ENCODE measurements around the gene MOGAT3. TPM values are rescaled to one million over a fixed set of nuclear protein-coding genes. Genes with fewer than 3 reads are reported as not detected.
A peak's percentile ranks its signal among the peaks of the same experiment; 100 is the strongest.

Gene MOGAT3
- total RNA-seq, 4 donors from 2014 or later: not detected

DNA sequence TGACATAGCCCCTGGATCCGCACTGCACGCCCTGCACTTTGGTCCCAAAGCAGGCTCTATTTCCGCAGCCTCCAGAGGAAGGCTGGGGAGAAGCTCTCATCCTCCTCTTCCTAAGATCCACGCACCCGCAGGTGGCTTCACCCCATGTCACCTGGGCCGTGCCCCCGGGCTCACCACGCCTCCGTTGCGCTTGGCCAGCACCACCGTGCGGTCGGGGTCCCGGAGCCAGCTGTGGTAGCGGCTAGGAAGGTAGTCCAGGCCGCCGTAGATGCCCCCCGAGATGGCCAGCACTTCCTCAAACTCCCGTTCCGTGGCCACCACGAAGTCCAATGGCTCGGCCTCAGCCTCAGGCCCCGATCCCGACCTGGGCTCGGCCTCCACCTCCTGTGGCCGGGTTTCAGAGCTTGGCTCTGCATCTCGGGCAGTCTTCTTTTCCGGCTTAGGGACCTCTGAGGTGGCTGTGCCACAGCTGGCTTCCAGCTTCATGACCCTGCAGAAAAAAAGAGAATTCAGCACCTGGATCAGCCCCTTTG, 26.4 kb downstream of the MOGAT3 start:
- Histone ChIP-seq H3K4me1 (peaks cover 0 to 46% (median 23%) of the 10 kb centered on the region in 3 donors), H3K27me3 (peaks cover 100% of the 10 kb centered on the region)
- no peak for ATAC-seq

DNA sequence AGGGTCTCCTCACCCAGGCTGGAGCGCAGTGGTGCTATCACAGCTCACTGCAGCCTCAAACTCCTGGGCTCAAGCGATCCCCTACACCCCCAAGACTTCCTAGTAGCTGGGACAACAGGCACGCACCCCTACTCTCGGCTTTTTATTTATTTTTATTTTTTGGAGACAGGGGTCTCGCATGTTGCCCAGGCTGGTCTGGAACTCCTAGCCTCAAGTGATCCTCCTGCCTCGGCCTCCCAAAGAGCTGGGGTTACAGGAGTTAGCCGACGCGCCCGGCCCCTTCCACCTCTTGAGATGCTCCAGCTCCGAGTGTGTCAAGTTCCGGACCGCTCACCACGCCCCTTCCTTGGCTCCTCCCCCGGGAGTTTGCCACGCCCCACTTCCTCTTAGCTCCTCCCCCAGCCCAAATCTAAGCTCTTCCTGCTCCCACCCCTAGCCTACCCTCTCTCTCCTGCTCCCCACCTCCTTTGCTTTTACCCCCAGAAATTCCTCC, 27.0 kb downstream of the MOGAT3 start:
- peaks cover 0 to 41% (median 23%) of the 10 kb centered on the region in 3 donors for H3K4me1 ChIP-seq
- no peaks in the 10 kb centered on the region for H3K9me3 ChIP-seq
- 6 to 12% methylated on average over 10 to 16 of the region's 16 CpGs for WGBS, 2 donors (ENCODE audit: low coverage in 1 of 2)
- H3K27ac ChIP-seq: no peak overlapping the region
- H3K36me3 ChIP-seq: no peaks in the 10 kb centered on the region
- ATAC-seq: no peak
- H3K4me3 ChIP-seq: peak overlapping the region in 1 of 2 donors; percentile 11
- no peak for TF ChIP-seq POLR2AphosphoS5 (IDR thresholded peaks at IDR 0.05)
- no peak for TF ChIP-seq POLR2A (IDR thresholded peaks at IDR 0.05)
- peaks cover 100% of the 10 kb centered on the region for H3K27me3 ChIP-seq

More for the DNA sequence above, 26.4 kb downstream of the MOGAT3 start:
- no peaks in the 10 kb centered on the region for H3K9me3 ChIP-seq
- 0% methylated on average over 11 of the region's 28 CpGs; no CpG with 5 or more reads in 1 of the 2 donors for WGBS, 2 donors (ENCODE audit: low coverage in 1 of 2)
- TF ChIP-seq POLR2A (IDR thresholded peaks at IDR 0.05) (no peak), POLR2AphosphoS5 (IDR thresholded peaks at IDR 0.05) (no peak), EP300 (IDR thresholded peaks at IDR 0.05) (no peak)
- TF ChIP-seq, protein P1, sequence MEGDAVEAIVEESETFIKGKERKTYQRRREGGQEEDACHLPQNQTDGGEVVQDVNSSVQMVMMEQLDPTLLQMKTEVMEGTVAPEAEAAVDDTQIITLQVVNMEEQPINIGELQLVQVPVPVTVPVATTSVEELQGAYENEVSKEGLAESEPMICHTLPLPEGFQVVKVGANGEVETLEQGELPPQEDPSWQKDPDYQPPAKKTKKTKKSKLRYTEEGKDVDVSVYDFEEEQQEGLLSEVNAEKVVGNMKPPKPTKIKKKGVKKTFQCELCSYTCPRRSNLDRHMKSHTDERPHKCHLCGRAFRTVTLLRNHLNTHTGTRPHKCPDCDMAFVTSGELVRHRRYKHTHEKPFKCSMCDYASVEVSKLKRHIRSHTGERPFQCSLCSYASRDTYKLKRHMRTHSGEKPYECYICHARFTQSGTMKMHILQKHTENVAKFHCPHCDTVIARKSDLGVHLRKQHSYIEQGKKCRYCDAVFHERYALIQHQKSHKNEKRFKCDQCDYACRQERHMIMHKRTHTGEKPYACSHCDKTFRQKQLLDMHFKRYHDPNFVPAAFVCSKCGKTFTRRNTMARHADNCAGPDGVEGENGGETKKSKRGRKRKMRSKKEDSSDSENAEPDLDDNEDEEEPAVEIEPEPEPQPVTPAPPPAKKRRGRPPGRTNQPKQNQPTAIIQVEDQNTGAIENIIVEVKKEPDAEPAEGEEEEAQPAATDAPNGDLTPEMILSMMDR (IDR thresholded peaks at IDR 0.05): no peak
- no peak overlapping the region for H3K4me3 ChIP-seq
- no peaks in the 10 kb centered on the region for H3K36me3 ChIP-seq
- no peak overlapping the region for H3K27ac ChIP-seq

DNA sequence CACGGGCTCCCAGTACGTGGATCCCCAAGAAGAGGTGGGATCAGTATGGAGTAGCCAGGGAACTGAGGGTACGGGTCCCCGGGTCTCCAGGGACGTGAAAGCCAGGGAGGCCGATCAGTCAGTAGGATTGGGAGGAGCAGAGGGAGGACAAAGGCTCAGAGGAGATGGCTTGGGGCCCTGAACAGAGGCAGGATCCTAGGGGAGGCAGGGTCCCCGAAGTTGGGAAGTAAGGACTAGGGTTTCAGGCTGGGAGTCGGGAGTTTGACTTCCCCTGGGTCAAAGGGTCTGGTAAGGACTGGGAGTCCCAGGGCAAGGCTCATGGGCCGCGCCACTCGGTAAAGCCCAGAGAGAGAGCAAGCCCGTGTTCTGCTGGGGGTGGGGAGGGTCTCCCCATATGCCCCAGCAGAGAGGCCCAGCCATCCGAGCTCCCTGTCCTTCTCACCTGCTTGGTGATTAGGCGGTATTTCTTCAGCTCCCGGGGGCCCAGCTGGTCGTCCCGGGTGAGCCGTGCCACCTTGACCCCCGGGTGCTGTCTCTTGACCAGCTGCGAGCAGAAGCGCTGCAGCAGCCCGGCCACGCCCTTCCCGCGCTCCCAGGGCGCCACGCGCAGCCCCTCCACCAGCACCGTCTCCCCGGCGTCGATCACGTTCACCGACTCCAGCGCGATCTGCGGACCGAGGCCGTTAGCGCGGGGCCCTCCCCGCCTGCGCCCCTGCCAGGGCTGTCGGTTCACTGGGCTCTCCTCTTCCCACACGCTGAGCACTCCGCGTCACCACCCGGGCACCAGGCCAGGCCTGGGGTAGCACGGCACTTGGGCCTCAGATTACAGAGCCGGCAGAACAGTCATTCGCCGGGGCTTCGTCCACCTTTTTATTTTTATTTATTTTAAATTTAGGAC, 27.7 kb downstream of the MOGAT3 start:
- Histone ChIP-seq H3K4me3 (peak overlapping the region in 1 of 2 donors; percentile 11), H3K4me1 (peaks cover 0 to 41% (median 23%) of the 10 kb centered on the region in 3 donors), H3K9me3 (no peaks in the 10 kb centered on the region), H3K27ac (no peak overlapping the region), H3K27me3 (peaks cover 100% of the 10 kb centered on the region), H3K36me3 (no peaks in the 10 kb centered on the region)
- TF ChIP-seq, protein P1 (IDR thresholded peaks at IDR 0.05): no peak
- TF ChIP-seq POLR2AphosphoS5 (IDR thresholded peaks at IDR 0.05) (no peak), EP300 (IDR thresholded peaks at IDR 0.05) (no peak), POLR2A (IDR thresholded peaks at IDR 0.05) (no peak)
- no peak for ATAC-seq
- 1 to 2% methylated on average over 9 to 15 of the region's 53 CpGs for WGBS, 2 donors (ENCODE audit: low coverage in 1 of 2)

DNA sequence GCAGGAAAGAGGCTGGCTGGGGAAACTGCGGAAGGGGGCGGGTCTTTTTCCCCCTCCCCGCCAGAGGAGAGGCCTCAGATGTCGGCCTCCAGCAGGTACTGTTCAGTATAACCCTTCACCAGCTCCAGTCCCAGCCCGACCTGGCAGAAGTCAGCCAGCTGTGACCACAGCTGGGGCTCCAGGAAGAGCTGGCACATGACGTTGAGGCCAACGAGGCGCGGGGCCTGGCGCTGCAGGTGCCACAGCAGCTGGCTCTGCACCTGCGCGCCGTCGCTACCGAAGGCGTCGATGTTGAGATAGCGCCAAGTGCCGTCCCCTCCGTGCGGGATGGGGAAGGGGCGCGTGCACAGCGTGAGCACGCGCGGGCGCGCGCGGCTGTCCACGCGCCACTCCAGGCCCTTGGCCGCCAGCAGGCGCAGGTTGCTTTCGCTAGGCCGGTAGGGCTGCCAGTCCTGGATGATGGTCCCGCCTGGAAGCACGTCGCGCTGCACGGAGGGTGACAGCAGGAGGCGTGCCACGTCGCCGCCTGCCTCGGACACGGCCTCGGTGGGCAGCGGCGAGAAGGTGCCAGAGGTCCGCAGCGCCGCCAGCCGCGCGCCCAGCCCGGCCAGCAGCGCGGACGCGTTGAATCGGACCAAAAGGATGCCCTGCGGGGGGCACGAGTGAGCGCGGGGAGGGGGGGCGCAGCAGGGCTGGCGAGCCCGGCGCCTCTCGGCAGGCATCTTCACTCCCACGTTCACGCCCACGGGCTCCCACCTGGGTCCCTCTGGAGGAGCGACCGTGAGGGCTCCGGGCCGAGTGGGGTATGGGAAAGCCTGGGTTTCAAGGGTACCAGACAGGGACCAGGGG, 28.6 kb downstream of the MOGAT3 start:
- TF ChIP-seq, protein P1 (IDR thresholded peaks at IDR 0.05): no peak
- TF ChIP-seq POLR2A (IDR thresholded peaks at IDR 0.05) (no peak), EP300 (IDR thresholded peaks at IDR 0.05) (no peak), POLR2AphosphoS5 (IDR thresholded peaks at IDR 0.05) (no peak)
- H3K4me3 ChIP-seq: no peak overlapping the region
- H3K27me3 ChIP-seq: peaks cover 100% of the 10 kb centered on the region
- no peaks in the 10 kb centered on the region for H3K36me3 ChIP-seq
- 0% methylated on average over 7 of the region's 79 CpGs; no CpG with 5 or more reads in 1 of the 2 donors for WGBS, 2 donors (ENCODE audit: low coverage in 1 of 2)
- H3K27ac ChIP-seq: no peak overlapping the region
- no peak for ATAC-seq
- H3K4me1 ChIP-seq: peaks cover 0 to 41% (median 23%) of the 10 kb centered on the region in 3 donors
- H3K9me3 ChIP-seq: no peaks in the 10 kb centered on the region

DNA sequence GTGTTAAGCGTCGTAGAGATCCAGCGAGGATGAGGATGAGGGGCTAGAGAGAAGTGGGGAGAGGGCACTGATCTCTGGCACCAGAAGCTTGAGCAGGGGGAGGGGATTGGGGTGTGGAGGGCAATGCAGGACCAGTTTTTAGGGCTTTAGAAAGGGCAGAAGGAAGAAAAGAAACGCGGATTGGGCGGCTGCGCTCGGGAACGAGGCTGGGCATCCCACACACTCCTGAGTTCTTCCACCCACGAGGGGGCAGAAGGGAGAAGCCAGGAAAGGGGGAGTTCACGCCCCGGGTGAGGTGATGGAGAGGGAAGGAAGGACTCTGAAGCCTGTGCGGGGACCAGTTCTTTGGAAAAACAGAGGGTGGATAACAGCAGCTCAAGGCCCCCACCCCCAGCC, 29.4 kb downstream of the MOGAT3 start:
- no peak overlapping the region for H3K27ac ChIP-seq
- TF ChIP-seq EP300 (IDR thresholded peaks at IDR 0.05): no peak
- TF ChIP-seq POLR2AphosphoS5 (IDR thresholded peaks at IDR 0.05): no peak
- no peak for TF ChIP-seq POLR2A (IDR thresholded peaks at IDR 0.05)
- TF ChIP-seq, protein P1 (IDR thresholded peaks at IDR 0.05): no peak
- WGBS, 2 donors (ENCODE audit: low coverage in 1 of 2): 0 to 2% methylated on average over 7 to 12 of the region's 13 CpGs
- no peak for ATAC-seq
- no peaks in the 10 kb centered on the region for H3K36me3 ChIP-seq
- H3K4me3 ChIP-seq: no peak overlapping the region
- no peaks in the 10 kb centered on the region for H3K9me3 ChIP-seq
- H3K27me3 ChIP-seq: peaks cover 100% of the 10 kb centered on the region
- H3K4me1 ChIP-seq: peaks cover 0 to 41% (median 23%) of the 10 kb centered on the region in 3 donors

Data from gastroesophageal sphincter (tissue), 4 donors.